Measurements from ENCODE around the gene BPIFA3. TPM values are rescaled to one million over a fixed set of nuclear protein-coding genes. Genes with fewer than 3 reads are reported as not detected.

Gene BPIFA3
- total RNA-seq, 1 donor from 2014 or later: not detected

DNA sequence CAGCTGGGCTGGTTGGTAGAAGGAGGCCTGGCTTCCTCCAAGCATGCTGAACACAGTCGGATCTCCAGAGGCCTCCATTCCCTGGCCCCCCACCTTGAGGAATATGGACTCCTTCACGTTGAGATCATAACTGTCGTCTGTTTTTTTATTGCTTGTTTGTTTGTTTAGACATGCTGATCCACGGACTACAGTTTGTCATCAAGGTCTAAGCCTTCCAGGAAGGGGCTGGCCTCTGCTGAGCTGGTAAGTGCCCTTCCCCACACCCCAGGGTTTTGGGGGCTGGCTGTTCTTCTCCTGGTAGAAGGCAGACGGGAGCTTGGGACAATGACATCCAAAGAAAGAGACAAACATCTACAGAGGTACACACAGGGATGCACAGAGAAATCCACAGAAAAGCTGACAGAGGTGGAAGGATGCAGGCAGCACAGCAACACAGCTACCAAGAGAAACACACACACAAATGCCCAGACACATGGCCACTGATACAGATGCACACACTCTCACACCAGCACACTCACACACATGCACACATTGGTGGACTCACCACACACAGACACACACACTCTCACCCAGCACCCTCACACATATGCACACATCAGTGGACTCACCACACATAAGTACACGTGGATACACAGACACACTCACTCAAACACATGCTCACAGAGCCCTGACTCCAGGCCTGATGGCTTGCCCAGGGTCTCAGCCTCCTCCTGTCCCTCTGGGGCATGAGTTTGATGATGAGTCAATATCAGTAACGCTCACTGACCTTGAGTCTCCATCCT lies 25.4 kb downstream of the BPIFA3 start:
- peaks cover 1% of the 10 kb centered on the region for H3K27me3 ChIP-seq (ENCODE audit: control insufficient read depth, insufficient read depth, low read length)
- no peak for DNase-seq (ENCODE audit: low read depth)
- FAIRE-seq: peak; percentile 96
- no peak overlapping the region for H3K4me3 ChIP-seq (ENCODE audit: low read depth, low read length)
- TF ChIP-seq, protein P1, sequence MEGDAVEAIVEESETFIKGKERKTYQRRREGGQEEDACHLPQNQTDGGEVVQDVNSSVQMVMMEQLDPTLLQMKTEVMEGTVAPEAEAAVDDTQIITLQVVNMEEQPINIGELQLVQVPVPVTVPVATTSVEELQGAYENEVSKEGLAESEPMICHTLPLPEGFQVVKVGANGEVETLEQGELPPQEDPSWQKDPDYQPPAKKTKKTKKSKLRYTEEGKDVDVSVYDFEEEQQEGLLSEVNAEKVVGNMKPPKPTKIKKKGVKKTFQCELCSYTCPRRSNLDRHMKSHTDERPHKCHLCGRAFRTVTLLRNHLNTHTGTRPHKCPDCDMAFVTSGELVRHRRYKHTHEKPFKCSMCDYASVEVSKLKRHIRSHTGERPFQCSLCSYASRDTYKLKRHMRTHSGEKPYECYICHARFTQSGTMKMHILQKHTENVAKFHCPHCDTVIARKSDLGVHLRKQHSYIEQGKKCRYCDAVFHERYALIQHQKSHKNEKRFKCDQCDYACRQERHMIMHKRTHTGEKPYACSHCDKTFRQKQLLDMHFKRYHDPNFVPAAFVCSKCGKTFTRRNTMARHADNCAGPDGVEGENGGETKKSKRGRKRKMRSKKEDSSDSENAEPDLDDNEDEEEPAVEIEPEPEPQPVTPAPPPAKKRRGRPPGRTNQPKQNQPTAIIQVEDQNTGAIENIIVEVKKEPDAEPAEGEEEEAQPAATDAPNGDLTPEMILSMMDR (IDR thresholded peaks at IDR 0.05; ENCODE audit: insufficient read depth, low read length, severe bottlenecking): no peak
- H3K36me3 ChIP-seq (ENCODE audit: control insufficient read depth, insufficient read depth, low read length): no peaks in the 10 kb centered on the region

DNA sequence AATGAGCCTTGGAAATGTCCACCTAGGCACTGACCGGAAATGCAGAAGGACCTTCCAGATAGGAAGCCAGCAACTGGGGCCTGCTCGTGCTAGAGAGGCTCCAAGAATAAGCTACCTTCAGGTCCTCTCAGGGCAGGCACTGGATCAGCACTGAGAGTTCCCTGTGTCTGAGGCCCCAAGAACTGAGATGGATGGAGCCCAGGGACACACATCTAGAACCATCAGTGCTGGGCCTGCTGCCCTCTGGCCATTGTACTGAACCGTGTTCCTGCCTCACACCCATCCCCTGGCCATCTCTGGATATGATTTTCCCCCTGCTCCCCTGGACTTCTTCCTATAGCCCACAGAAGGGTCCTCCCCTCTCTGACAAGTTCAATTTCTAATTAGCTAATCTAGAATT lies 28.9 kb downstream of the BPIFA3 start:
- no peaks in the 10 kb centered on the region for H3K36me3 ChIP-seq (ENCODE audit: control insufficient read depth, insufficient read depth, low read length)
- no peak for FAIRE-seq
- peaks cover 1% of the 10 kb centered on the region for H3K27me3 ChIP-seq (ENCODE audit: control insufficient read depth, insufficient read depth, low read length)
- DNase-seq (ENCODE audit: low read depth): no peak
- H3K4me3 ChIP-seq (ENCODE audit: low read depth, low read length): no peak overlapping the region
- TF ChIP-seq, protein P1 (IDR thresholded peaks at IDR 0.05; ENCODE audit: insufficient read depth, low read length, severe bottlenecking): no peak

DNA sequence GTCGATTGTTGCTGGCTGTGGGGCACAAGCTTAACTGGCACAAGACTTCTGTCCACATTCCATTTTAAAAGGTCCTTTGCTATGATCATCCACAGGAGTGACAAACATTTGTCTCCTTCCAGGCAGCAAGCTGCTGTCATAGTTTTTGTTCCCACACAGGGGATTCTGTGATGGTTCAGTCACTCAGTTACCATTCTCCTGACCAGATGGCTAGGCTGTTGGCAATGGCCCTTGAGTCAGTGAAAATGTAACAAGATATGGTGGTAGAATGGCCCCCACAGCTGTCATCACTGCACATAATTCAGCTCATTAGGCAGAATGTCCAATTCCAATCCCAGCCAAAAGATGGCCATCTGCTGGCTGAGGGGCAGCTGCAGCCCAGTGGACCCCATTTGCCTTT lies 32.3 kb downstream of the BPIFA3 start:
- DNase-seq (ENCODE audit: low read depth) (no peak), FAIRE-seq (no peak)
- no peak overlapping the region for H3K4me3 ChIP-seq (ENCODE audit: low read depth, low read length)
- peaks cover 1% of the 10 kb centered on the region for H3K27me3 ChIP-seq (ENCODE audit: control insufficient read depth, insufficient read depth, low read length)
- no peaks in the 10 kb centered on the region for H3K36me3 ChIP-seq (ENCODE audit: control insufficient read depth, insufficient read depth, low read length)
- TF ChIP-seq, protein P1 (IDR thresholded peaks at IDR 0.05; ENCODE audit: insufficient read depth, low read length, severe bottlenecking): no peak

DNA sequence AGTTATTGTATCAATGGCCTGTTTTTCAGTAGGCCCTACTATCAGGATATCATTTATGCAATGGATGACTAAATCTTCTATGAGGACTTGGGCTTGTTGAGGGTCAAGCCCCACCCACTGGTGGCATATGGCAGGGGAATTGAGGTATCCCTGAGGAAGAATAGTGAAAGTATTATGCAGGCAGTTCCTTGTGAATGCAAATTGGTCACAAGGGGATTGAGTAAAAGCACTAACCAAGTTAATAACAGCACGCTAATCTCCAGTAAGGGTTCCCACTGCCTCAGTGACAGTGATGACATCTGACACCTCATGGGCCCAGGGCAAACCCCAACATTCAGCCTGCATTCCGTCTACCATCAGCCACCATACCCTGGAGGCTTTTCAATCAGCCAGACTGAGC lies 33.5 kb downstream of the BPIFA3 start:
- DNase-seq (ENCODE audit: low read depth): no peak
- H3K4me3 ChIP-seq (ENCODE audit: low read depth, low read length): no peak overlapping the region
- FAIRE-seq: no peak
- no peaks in the 10 kb centered on the region for H3K36me3 ChIP-seq (ENCODE audit: control insufficient read depth, insufficient read depth, low read length)
- TF ChIP-seq, protein P1 (IDR thresholded peaks at IDR 0.05; ENCODE audit: insufficient read depth, low read length, severe bottlenecking): no peak
- no peaks in the 10 kb centered on the region for H3K27me3 ChIP-seq (ENCODE audit: control insufficient read depth, insufficient read depth, low read length)

DNA sequence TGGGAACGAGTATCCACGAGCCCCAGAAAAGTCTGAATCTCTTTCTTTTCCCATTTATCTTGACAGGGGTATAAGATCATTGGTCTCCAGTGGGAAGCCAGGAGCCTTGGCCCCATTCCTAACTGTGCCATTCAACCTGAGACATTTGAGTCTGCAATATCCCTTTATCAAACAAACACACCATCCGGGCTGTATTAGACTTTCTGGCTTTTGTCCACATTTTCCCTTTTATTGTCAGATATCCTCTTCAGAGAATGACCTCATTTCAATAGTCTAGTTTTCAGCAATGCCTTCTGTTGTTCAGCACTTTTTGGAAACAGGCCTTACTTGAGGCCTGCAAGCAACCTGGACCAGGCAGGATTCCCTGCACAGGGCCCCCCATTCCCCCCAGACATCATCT lies 34.3 kb downstream of the BPIFA3 start:
- no peak overlapping the region for H3K4me3 ChIP-seq (ENCODE audit: low read depth, low read length)
- FAIRE-seq (no peak), DNase-seq (ENCODE audit: low read depth) (no peak)
- H3K27me3 ChIP-seq (ENCODE audit: control insufficient read depth, insufficient read depth, low read length): no peaks in the 10 kb centered on the region
- TF ChIP-seq, protein P1 (IDR thresholded peaks at IDR 0.05; ENCODE audit: insufficient read depth, low read length, severe bottlenecking): no peak
- H3K36me3 ChIP-seq (ENCODE audit: control insufficient read depth, insufficient read depth, low read length): no peaks in the 10 kb centered on the region

GRCh38 chr20:33252460-33252859 lies 35.3 kb downstream of the BPIFA3 start:
- no peak for FAIRE-seq
- Histone ChIP-seq H3K27me3 (ENCODE audit: control insufficient read depth, insufficient read depth, low read length) (no peaks in the 10 kb centered on the region), H3K36me3 (ENCODE audit: control insufficient read depth, insufficient read depth, low read length) (no peaks in the 10 kb centered on the region), H3K4me3 (ENCODE audit: low read depth, low read length) (no peak overlapping the region)
- no peak for DNase-seq (ENCODE audit: low read depth)
- TF ChIP-seq, protein P1 (IDR thresholded peaks at IDR 0.05; ENCODE audit: insufficient read depth, low read length, severe bottlenecking): no peak
